Panc1 (cell line): Measurements from ENCODE around the gene SMURF2. TPM values are rescaled to one million over a fixed set of nuclear protein-coding genes. Genes with fewer than 3 reads are reported as not detected.

Source experiments
- ATAC-seq: fragments of 200-7000 bp; cut with Tn5 transposase; 2 replicates; pipeline ENCODE4 v1.9.1; 2020; ENCODE audit warnings: mild to moderate bottlenecking, moderate library complexity
- BruUV-seq: library from RNA; stranded (reverse); fragments of 400-500 nt; replicated peaks from 2 replicates; lab custom pipeline; 2021; lab: Mats Ljungman, UMichigan
- CTCF ChIA-PET: fragments of 300-600 bp; sonication (Branson Sonifier 250); formaldehyde crosslinking; loops from one replicate; lab custom pipeline; 2022; ENCODE audit warnings: antibody characterized with exemption; lab: Charles Lee
- POLR2A ChIA-PET: fragments of 300-600 bp; sonication (Branson Sonifier 250); formaldehyde crosslinking; loops from one replicate; lab custom pipeline; 2022; ENCODE audit warnings: antibody characterized with exemption; lab: Charles Lee
- DNase-seq: peaks from one replicate; pipeline ENCODE4 v3.0.0-alpha.2; 2010; ENCODE audit warnings: low read depth, low spot score
- H3K27ac ChIP-seq: 2 replicates; pipeline ENCODE4 v1.5.1; 2011; ENCODE audit warnings: mild to moderate bottlenecking, low read length, inconsistent platforms
- H3K27me3 ChIP-seq: fragments of 200-500 bp; sonication (Bioruptor generic); 2 replicates; pipeline ENCODE4 v1.6.0; 2014; ENCODE audit warnings: low read length, inconsistent platforms; ENCODE audit not compliant: control insufficient read depth, insufficient read depth
- H3K36me3 ChIP-seq: fragments of 200-500 bp; sonication (Bioruptor generic); 2 replicates; pipeline ENCODE4 v1.5.1; 2014; ENCODE audit warnings: inconsistent platforms, mild to moderate bottlenecking, low read length, moderate library complexity; ENCODE audit not compliant: control insufficient read depth, insufficient read depth
- H3K4me1 ChIP-seq: 2 replicates; pipeline ENCODE4 v1.5.1; 2011; ENCODE audit warnings: inconsistent platforms, mild to moderate bottlenecking, low read length, moderate library complexity; ENCODE audit not compliant: control insufficient read depth, insufficient read depth
- H3K4me3 ChIP-seq, 2 experiments: 2 replicates each; pipeline ENCODE4 v1.5.1; 2011 to 2012; ENCODE audit warnings: low read depth in 2 of 2, low read length in 2 of 2, mild to moderate bottlenecking in 2 of 2, inconsistent platforms in 1 of 2, moderate library complexity in 1 of 2
- H3K9me3 ChIP-seq: fragments of 200-500 bp; sonication (Bioruptor generic); 2 replicates; pipeline ENCODE4 v1.5.1; 2014; ENCODE audit warnings: low read depth, mild to moderate bottlenecking, inconsistent platforms, low read length, moderate library complexity; ENCODE audit not compliant: control insufficient read depth, insufficient read depth
- CTCF ChIP-seq: fragments of 450-650 bp; IDR thresholded peaks from 2 replicates; pipeline ENCODE4 v1.5.1; 2017; ENCODE audit warnings: mild to moderate bottlenecking
- POLR2AphosphoS5 ChIP-seq: IDR thresholded peaks from 2 replicates; pipeline ENCODE4 v1.6.1; 2012; ENCODE audit warnings: mild to moderate bottlenecking, low read depth, low read length, moderate library complexity
- REST ChIP-seq, 2 experiments: IDR thresholded peaks; 2 replicates each; pipeline ENCODE4 v1.6.1; 2011 to 2012; ENCODE audit warnings: low read depth in 2 of 2, control low read depth in 1 of 2, low read length in 1 of 2, mild to moderate bottlenecking in 1 of 2, moderate library complexity in 1 of 2; ENCODE audit not compliant: insufficient read depth in 1 of 2
- SIN3A ChIP-seq: IDR thresholded peaks from 2 replicates; pipeline ENCODE4 v1.6.1; 2012; ENCODE audit warnings: low read depth, mild to moderate bottlenecking, low read length, moderate library complexity, borderline replicate concordance; ENCODE audit not compliant: insufficient read depth
- TCF7L2 ChIP-seq: IDR thresholded peaks from 2 replicates; pipeline ENCODE4 v1.6.1; 2011; ENCODE audit warnings: mild to moderate bottlenecking, low read depth, low read length, inconsistent platforms
- in situ Hi-C: cut with HindIII; loops from 2 replicates; pipeline ENCODE4 v1.10.0; 2016; ENCODE audit warnings: low sequenced_read_pairs, low pct_unique_long_range_greater_than_20kb
- intact Hi-C: fragments of 100-400 bp; cut with micrococcal nuclease; formaldehyde crosslinking; loops from one replicate; pipeline ENCODE4 v1.10.0; 2022; ENCODE audit not compliant: unreplicated experiment
- total RNA-seq: library from RNA; stranded (reverse); gene quantifications from one replicate; pipeline ENCODE4 v1.2.1, GENCODE V29; 2021; ENCODE audit not compliant: unreplicated experiment

The SMURF2 gene
- total RNA-seq, 1 experiment from 2014 or later: 21.3 TPM

- no peak overlapping the region for H3K4me3 ChIP-seq
- no peaks in the 10 kb centered on the region for H3K4me1 ChIP-seq
- in situ Hi-C loops (no loop called here), intact Hi-C loops (loop anchor here (10.0 kb wide), 1 partner anchor 91 kb away; no protein-coding TSS in a partner anchor)
- no peak for ATAC-seq
- BruUV-seq: no TSS peak
- H3K9me3 ChIP-seq: no peaks in the 10 kb centered on the region
- CTCF ChIA-PET: no interaction called here
- DNase-seq: no peak
- H3K27ac ChIP-seq: no peak overlapping the region
- POLR2A ChIA-PET: no interaction called here
- H3K36me3 ChIP-seq: peaks cover 16% of the 10 kb centered on the region; the same call in 1 of the 2 replicates
- TF ChIP-seq TCF7L2 (no peak), SIN3A (no peak), REST (IDR thresholded peaks at IDR 0.05; ENCODE audit: insufficient read depth in 1 of 2, low read depth in 2 of 2, low read length in 1 of 2) (no peak), POLR2AphosphoS5 (no peak), CTCF (no peak)
- H3K27me3 ChIP-seq: no peaks in the 10 kb centered on the region
These were observed 108.0 kb downstream of the SMURF2 start for GRCh38 chr17:64554028-64554637.

- H3K4me3 ChIP-seq: no peak overlapping the region
- intact Hi-C loops (loop anchor here (10.0 kb wide), 1 partner anchor 93 kb away; no protein-coding TSS in a partner anchor), in situ Hi-C loops (no loop called here)
- peaks cover 13% of the 10 kb centered on the region for H3K36me3 ChIP-seq
- TF ChIP-seq CTCF: no peak
- H3K27ac ChIP-seq: no peak overlapping the region
- H3K4me1 ChIP-seq: no peaks in the 10 kb centered on the region
- no peak for ATAC-seq
- BruUV-seq: no TSS peak
- no peak for DNase-seq
- no peaks in the 10 kb centered on the region for H3K9me3 ChIP-seq
- H3K27me3 ChIP-seq: no peaks in the 10 kb centered on the region
- POLR2A ChIA-PET: no interaction called here
- CTCF ChIA-PET: interaction anchor here (0.6 kb wide), 1 partner anchor 126 kb away, joined by 8 read pairs; no protein-coding TSS in a partner anchor
These were observed 110.6 kb downstream of the SMURF2 start for GRCh38 chr17:64551461-64551860.
